Nephron (organoid): ENCODE measurements around the gene BAIAP2L1.

Experiments used
- H3K27ac Mint-ChIP-seq, 3 experiments: 2 replicates each; pipeline ENCODE4 v1.8.0; 2020; ENCODE audit warnings: mixed read lengths in 3 of 3, mild to moderate bottlenecking in 2 of 3, moderate library complexity in 1 of 3
- H3K27me3 Mint-ChIP-seq: 2 replicates; pipeline ENCODE4 v1.8.0; 2021; ENCODE audit warnings: low read depth, mild to moderate bottlenecking, moderate library complexity, mixed read lengths
- H3K36me3 Mint-ChIP-seq: 2 replicates; pipeline ENCODE4 v1.8.0; 2020; ENCODE audit warnings: low read depth, mixed read lengths
- H3K4me1 Mint-ChIP-seq: 2 replicates; pipeline ENCODE4 v1.8.0; 2020; ENCODE audit warnings: mixed read lengths
- H3K4me3 Mint-ChIP-seq, 3 experiments: 2 replicates each; pipeline ENCODE4 v1.8.0; 2020; ENCODE audit warnings: mild to moderate bottlenecking in 3 of 3, mixed read lengths in 3 of 3, moderate library complexity in 2 of 3
- H3K9me3 Mint-ChIP-seq: 2 replicates; pipeline ENCODE4 v1.8.0; 2020; ENCODE audit warnings: mixed read lengths
- TF ChIP-seq, protein P1 (sequence below), 3 experiments: fragments of 200-600 bp; sonication (generic); IDR thresholded peaks; one replicate each; pipeline ENCODE4 v1.5.0; 2021; ENCODE audit warnings: antibody characterized with exemption in 3 of 3; ENCODE audit not compliant: unreplicated experiment in 3 of 3

Gene BAIAP2L1

DNA sequence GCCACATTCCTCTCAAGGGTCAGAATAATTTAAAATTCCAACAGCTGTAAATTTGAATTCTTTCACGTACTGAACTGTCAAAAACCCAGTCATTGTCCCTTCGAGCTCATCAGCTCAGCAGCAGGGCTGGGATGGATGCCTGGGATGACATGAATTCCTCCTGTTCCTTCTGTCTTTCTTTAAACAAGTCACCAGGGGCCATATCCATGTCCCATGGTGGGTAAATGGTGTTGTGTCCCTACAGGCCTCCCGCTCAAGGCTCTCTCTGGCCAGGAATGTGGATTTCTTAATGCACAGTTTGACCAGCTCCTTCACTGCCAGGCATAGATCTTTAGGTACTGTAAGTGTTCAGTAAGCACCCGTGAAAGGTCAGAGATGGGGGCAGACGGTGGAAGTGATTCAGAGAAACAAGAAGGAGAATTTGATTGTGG lies 135.0 kb downstream of the BAIAP2L1 start:
- Mint-ChIP-seq H3K4me3 (no peak overlapping the region), H3K27me3 (no peaks in the 10 kb centered on the region), H3K27ac (peak overlapping the region in 2 of 3 experiments; percentile 46 to 49), H3K36me3 (peaks cover 26% of the 10 kb centered on the region), H3K9me3 (no peaks in the 10 kb centered on the region), H3K4me1 (peaks cover 5% of the 10 kb centered on the region)
- TF ChIP-seq, protein P1, sequence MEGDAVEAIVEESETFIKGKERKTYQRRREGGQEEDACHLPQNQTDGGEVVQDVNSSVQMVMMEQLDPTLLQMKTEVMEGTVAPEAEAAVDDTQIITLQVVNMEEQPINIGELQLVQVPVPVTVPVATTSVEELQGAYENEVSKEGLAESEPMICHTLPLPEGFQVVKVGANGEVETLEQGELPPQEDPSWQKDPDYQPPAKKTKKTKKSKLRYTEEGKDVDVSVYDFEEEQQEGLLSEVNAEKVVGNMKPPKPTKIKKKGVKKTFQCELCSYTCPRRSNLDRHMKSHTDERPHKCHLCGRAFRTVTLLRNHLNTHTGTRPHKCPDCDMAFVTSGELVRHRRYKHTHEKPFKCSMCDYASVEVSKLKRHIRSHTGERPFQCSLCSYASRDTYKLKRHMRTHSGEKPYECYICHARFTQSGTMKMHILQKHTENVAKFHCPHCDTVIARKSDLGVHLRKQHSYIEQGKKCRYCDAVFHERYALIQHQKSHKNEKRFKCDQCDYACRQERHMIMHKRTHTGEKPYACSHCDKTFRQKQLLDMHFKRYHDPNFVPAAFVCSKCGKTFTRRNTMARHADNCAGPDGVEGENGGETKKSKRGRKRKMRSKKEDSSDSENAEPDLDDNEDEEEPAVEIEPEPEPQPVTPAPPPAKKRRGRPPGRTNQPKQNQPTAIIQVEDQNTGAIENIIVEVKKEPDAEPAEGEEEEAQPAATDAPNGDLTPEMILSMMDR (IDR thresholded peaks at IDR 0.05; ENCODE audit: unreplicated experiment in 3 of 3), result no peak

DNA sequence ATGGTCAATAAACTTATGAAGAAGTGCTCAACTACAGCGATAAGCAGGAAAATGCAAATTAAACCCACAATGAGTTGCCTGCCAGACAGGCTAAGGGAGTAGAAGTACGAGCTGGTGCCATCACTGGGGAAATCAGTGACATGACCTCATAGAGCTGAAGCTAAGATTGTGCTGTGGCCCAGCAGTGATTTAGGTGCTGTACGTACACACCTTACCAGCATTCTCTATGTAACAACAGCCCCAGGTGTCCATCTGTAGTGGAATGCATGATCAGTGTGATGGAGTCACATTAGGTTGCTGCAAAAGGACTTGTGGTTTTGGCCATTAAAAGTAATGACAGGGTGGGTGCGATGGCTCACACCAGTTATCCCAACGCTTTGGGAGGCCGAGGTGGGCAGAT lies 143.2 kb downstream of the BAIAP2L1 start:
- Mint-ChIP-seq H3K36me3 (peaks cover 21% of the 10 kb centered on the region), H3K9me3 (no peaks in the 10 kb centered on the region), H3K4me3 (no peak overlapping the region), H3K27ac (no peak overlapping the region), H3K27me3 (no peaks in the 10 kb centered on the region), H3K4me1 (peaks cover 3% of the 10 kb centered on the region)
- TF ChIP-seq, protein P1 (IDR thresholded peaks at IDR 0.05; ENCODE audit: unreplicated experiment in 3 of 3), result no peak

DNA sequence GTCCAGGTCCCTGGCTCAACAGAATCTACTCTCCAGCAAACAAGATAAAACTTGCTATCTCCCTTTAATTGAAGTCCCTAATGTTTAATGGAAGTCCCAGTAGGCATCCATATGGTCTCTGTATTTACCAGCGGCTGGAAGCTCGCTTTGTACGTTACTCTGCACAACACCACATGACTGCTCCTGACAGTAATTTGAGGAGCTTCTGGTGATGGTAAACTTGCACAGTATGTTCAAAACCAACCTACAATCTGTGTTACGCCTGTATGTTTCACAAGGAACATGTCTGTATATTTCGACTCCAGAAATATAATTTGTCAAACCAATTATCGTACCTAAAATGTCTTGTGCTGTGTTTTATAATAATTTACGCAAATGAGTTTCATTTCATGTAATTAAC lies 144.5 kb downstream of the BAIAP2L1 start:
- Mint-ChIP-seq H3K27me3 (no peaks in the 10 kb centered on the region), H3K9me3 (no peaks in the 10 kb centered on the region), H3K4me3 (no peak overlapping the region), H3K27ac (no peak overlapping the region), H3K4me1 (peaks cover 7% of the 10 kb centered on the region), H3K36me3 (peaks cover 10% of the 10 kb centered on the region)
- TF ChIP-seq, protein P1 (IDR thresholded peaks at IDR 0.05; ENCODE audit: unreplicated experiment in 3 of 3), result no peak

DNA sequence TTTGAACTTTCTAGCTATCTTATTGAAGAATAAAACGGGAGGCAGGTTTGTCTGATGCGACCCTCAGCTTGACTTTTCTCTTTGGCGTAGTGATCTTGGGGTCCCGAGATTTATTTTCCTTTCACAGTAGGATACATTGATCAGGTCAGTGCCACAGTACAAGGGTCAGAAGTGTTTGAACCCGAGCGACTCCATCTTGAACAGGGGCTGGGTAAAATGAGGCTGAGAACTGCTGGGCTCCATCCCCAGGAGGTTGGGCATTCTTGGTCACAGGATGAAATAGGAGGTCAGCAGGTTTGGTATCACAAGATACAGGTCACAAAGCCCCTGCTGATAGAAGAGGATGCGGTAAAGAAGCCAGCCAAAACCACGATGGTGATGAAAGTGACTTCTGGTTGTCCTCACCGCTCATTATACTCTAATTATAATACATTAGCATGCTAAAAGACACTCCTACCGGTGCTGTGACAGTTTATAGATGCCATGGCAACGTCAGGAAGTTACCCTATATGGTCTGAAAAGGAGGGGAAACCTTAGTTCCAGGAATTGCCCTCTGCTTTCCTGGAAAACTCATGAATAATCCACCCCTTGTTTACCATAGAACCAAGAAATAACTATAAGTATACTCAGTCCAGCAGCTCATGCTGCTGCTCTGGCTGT lies 145.8 kb downstream of the BAIAP2L1 start:
- peaks cover 10% of the 10 kb centered on the region for H3K36me3 Mint-ChIP-seq
- no peak overlapping the region for H3K27ac Mint-ChIP-seq
- TF ChIP-seq, protein P1 (IDR thresholded peaks at IDR 0.05; ENCODE audit: unreplicated experiment in 3 of 3), result no peak
- peak overlapping the region; percentile 13 to 62 (median 50) for H3K4me3 Mint-ChIP-seq
- no peaks in the 10 kb centered on the region for H3K9me3 Mint-ChIP-seq
- H3K4me1 Mint-ChIP-seq, result peaks cover 19% of the 10 kb centered on the region
- no peaks in the 10 kb centered on the region for H3K27me3 Mint-ChIP-seq

DNA sequence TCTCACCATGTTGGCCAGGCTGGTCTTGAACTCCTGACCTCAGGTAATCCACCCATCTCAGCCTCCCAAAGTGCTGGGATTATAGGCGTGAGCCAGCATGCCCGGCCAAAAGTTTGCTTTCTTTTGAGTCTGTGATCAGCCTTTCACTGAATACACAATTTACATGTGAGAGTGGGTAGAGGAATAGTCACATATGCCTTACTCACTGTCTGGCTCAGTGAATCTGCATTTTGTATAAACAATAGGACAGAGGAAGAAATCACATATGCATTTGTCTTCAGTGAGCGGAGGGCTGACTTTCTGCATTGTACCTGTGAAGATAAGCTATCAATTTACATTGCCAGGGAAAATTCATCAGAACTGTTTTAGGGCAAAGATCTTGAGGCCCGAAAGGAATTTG lies 146.4 kb downstream of the BAIAP2L1 start:
- Mint-ChIP-seq H3K27ac (no peak overlapping the region), H3K4me1 (peaks cover 22% of the 10 kb centered on the region), H3K9me3 (no peaks in the 10 kb centered on the region), H3K27me3 (no peaks in the 10 kb centered on the region), H3K36me3 (peaks cover 10% of the 10 kb centered on the region), H3K4me3 (peak overlapping the region in 1 of 3 experiments; percentile 62)
- TF ChIP-seq, protein P1 (IDR thresholded peaks at IDR 0.05; ENCODE audit: unreplicated experiment in 3 of 3), result no peak
